K562 (cell line): ENCODE results near the gene IFITM2. TPM values are rescaled to one million over a fixed set of nuclear protein-coding genes. Genes with fewer than 3 reads are reported as not detected.

Experiments used
- E2F3 ChIP-seq: fragments of 250-450 bp; sonication (Bioruptor Pico); IDR thresholded peaks from 2 replicates; pipeline ENCODE4 v1.4.0; 2020; ENCODE audit warnings: mild to moderate bottlenecking
- NR2C2 ChIP-seq, 2 experiments: fragments of 200-800 bp in 1 of 2; sonication (Bioruptor generic) in 1 of 2; sonication (generic) in 1 of 2; formaldehyde crosslinking in 1 of 2; IDR thresholded peaks; 2 replicates each; pipeline versions ENCODE4 v1.6.1 to v1.8.0; 2016 to 2022; ENCODE audit warnings: mild to moderate bottlenecking in 1 of 2, missing compliant biosample characterization in 1 of 2, missing genetic modification characterization in 1 of 2, missing genetic modification reagents in 1 of 2
- POLR2B ChIP-seq: fragments of 450-650 bp; IDR thresholded peaks from 2 replicates; pipeline ENCODE4 v1.6.1; 2018; ENCODE audit warnings: low read depth; ENCODE audit not compliant: partially characterized antibody
- PRPF4 ChIP-seq: fragments of 200-400 bp; formaldehyde crosslinking; IDR thresholded peaks from one replicate; pipeline ENCODE4 v1.6.1; 2017; ENCODE audit warnings: low read length, low read depth, mild to moderate bottlenecking; ENCODE audit not compliant: insufficient read depth, poor library complexity, severe bottlenecking
- PYGO2 ChIP-seq: fragments of 450-650 bp; IDR thresholded peaks from 2 replicates; pipeline ENCODE4 v1.6.1; 2016; ENCODE audit warnings: mild to moderate bottlenecking, missing genetic modification characterization, moderate library complexity, missing compliant biosample characterization
- RFX5 ChIP-seq: IDR thresholded peaks from 2 replicates; pipeline ENCODE4 v1.6.1; 2011; ENCODE audit warnings: low read depth, mild to moderate bottlenecking, improper control_type of control experiment, low read length
- TAF15 ChIP-seq: fragments of 200-400 bp; formaldehyde crosslinking; IDR thresholded peaks from 2 replicates; pipeline ENCODE4 v1.6.1; 2017; ENCODE audit warnings: mild to moderate bottlenecking, low read depth, low read length, moderate library complexity
- ZKSCAN1 ChIP-seq: fragments of 150-350 bp; IDR thresholded peaks from 2 replicates; pipeline ENCODE4 v1.6.1; 2016; ENCODE audit warnings: low read depth, low read length
- ZNF124 ChIP-seq: sonication (generic); formaldehyde crosslinking; IDR thresholded peaks from 2 replicates; pipeline ENCODE4 v1.8.1; 2022; ENCODE audit warnings: missing genetic modification reagents
- ZNF134 ChIP-seq: fragments of 250-450 bp; sonication (Bioruptor Pico); conservative IDR thresholded peaks from 2 replicates; pipeline ENCODE4 v1.4.0; 2020
- ZNF232 ChIP-seq: sonication (generic); formaldehyde crosslinking; IDR thresholded peaks from 2 replicates; pipeline ENCODE4 v1.8.0; 2022; ENCODE audit warnings: mild to moderate bottlenecking, missing genetic modification reagents
- polyA plus RNA-seq, 8 experiments: library from polyadenylated mRNA; depleted of rRNA in 4 of 8; stranded (reverse) in 5 of 8; unstranded in 3 of 8; fragments of >200 nt; fragmentation: Nextera tagmentation in 2 of 8; fragmentation: Illumina TruSeq in 1 of 8; extraction: Ambion mirVana in 2 of 8; extraction: Trizol in 1 of 8; gene quantifications; 2 replicates each; pipeline versions ENCODE4 v1.2.1 to v1.2.3, GENCODE V29; 2011 to 2014; ENCODE audit warnings: inconsistent platforms in 1 of 8, missing spikeins in 1 of 8
- total RNA-seq, 7 experiments: library from RNA; depleted of rRNA in 6 of 7; stranded (reverse); fragments of >200 nt in 6 of 7; fragmentation: Illumina TruSeq in 2 of 7; extraction: Trizol in 2 of 7; gene quantifications; 2 replicates each; pipeline versions ENCODE4 v1.2.1 to v1.2.3, GENCODE V29; 2011 to 2021; ENCODE audit warnings: low replicate concordance in 1 of 7
- TF ChIP-seq, protein P1 (sequence below), 2 experiments: fragments of 250-450 bp in 1 of 2; fragments of 450-650 bp in 1 of 2; sonication (Bioruptor Pico) in 1 of 2; IDR thresholded peaks; 2 replicates each; pipeline versions ENCODE4 v1.6.1 to v1.8.0; 2016 to 2021; ENCODE audit warnings: mild to moderate bottlenecking in 2 of 2, moderate library complexity in 2 of 2, missing compliant biosample characterization in 1 of 2, missing genetic modification characterization in 1 of 2
- TF ChIP-seq, protein P2 (sequence below), 2 experiments: fragments of 450-650 bp in 1 of 2; sonication (generic) in 1 of 2; formaldehyde crosslinking in 1 of 2; IDR thresholded peaks in 1 of 2; conservative IDR thresholded peaks in 1 of 2; 2 replicates each; pipeline versions ENCODE4 v1.6.1 to v1.8.1; 2016 to 2023; ENCODE audit warnings: mild to moderate bottlenecking in 2 of 2, moderate library complexity in 2 of 2, inconsistent platforms in 1 of 2, missing genetic modification reagents in 1 of 2
- TF ChIP-seq, protein P3 (sequence below): fragments of 450-650 bp; IDR thresholded peaks from 2 replicates; pipeline ENCODE4 v1.6.1; 2016; ENCODE audit warnings: low read depth
- TF ChIP-seq, protein P4 (sequence below): sonication (generic); formaldehyde crosslinking; IDR thresholded peaks from 2 replicates; pipeline ENCODE4 v1.8.0; 2023; ENCODE audit warnings: mild to moderate bottlenecking, missing genetic modification reagents

Gene IFITM2
- total and polyA plus RNA-seq, 9 of the 15 experiments (the other 6 are each of a cell fraction or from before 2014, with no cell fraction given), result 52.8 to 4,872 (median 356) TPM

DNA sequence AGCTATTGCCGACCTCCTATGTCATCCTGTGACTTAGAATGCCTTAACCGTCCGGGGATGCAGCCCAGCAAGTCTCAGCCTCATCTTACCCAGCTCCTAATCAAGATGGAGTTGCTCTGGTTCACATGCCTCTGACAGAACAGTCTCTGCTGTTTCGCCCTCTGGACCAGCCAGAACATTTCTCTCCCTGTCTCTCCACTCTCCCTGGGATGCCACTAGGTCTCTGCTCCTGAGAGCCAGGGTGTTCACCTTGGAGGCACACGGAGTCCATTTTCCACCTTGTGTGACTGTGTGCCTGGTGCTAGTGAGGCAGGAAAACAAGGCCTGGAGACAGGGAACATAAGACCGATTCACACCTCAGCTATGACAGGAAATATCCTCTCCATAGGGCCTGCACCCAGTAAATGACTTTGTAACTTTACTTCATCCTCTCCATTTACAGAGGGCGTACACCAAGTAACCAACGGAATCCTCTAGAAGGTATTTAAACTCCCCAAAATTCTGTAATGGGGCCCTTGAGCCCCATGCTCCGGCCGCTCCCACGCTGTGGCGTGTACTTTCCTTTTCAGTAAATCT is 44.9 kb downstream of the IFITM2 start (continued):
- TF ChIP-seq, protein P1, sequence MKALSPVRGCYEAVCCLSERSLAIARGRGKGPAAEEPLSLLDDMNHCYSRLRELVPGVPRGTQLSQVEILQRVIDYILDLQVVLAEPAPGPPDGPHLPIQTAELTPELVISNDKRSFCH (CRISPR knock-in tag; IDR thresholded peaks at IDR 0.05), result peak; percentile 88
- TF ChIP-seq, protein P1 (tag; IDR thresholded peaks at IDR 0.05), result peak; percentile 97
- TF ChIP-seq, protein P2, sequence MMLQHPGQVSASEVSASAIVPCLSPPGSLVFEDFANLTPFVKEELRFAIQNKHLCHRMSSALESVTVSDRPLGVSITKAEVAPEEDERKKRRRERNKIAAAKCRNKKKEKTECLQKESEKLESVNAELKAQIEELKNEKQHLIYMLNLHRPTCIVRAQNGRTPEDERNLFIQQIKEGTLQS (IDR thresholded peaks at IDR 0.05), result no peak
- TF ChIP-seq, protein P2 (CRISPR knock-in tag; conservative IDR thresholded peaks at IDR 0.05), result no peak
- TF ChIP-seq ZNF124 (CRISPR knock-in tag) (no peak), ZNF134 (CRISPR knock-in tag) (peak; percentile 81), PYGO2 (peak; percentile 96), PRPF4 (no peak), POLR2B (no peak), TAF15 (no peak), RFX5 (no peak), ZKSCAN1 (no peak), ZNF232 (CRISPR knock-in tag) (no peak), E2F3 (CRISPR knock-in tag) (peak; percentile 97), NR2C2 (CRISPR knock-in tag; IDR thresholded peaks at IDR 0.05) (no peak), NR2C2 (tag; IDR thresholded peaks at IDR 0.05) (no peak; the same call in 1 of the 2 replicates)
- TF ChIP-seq, protein P3, sequence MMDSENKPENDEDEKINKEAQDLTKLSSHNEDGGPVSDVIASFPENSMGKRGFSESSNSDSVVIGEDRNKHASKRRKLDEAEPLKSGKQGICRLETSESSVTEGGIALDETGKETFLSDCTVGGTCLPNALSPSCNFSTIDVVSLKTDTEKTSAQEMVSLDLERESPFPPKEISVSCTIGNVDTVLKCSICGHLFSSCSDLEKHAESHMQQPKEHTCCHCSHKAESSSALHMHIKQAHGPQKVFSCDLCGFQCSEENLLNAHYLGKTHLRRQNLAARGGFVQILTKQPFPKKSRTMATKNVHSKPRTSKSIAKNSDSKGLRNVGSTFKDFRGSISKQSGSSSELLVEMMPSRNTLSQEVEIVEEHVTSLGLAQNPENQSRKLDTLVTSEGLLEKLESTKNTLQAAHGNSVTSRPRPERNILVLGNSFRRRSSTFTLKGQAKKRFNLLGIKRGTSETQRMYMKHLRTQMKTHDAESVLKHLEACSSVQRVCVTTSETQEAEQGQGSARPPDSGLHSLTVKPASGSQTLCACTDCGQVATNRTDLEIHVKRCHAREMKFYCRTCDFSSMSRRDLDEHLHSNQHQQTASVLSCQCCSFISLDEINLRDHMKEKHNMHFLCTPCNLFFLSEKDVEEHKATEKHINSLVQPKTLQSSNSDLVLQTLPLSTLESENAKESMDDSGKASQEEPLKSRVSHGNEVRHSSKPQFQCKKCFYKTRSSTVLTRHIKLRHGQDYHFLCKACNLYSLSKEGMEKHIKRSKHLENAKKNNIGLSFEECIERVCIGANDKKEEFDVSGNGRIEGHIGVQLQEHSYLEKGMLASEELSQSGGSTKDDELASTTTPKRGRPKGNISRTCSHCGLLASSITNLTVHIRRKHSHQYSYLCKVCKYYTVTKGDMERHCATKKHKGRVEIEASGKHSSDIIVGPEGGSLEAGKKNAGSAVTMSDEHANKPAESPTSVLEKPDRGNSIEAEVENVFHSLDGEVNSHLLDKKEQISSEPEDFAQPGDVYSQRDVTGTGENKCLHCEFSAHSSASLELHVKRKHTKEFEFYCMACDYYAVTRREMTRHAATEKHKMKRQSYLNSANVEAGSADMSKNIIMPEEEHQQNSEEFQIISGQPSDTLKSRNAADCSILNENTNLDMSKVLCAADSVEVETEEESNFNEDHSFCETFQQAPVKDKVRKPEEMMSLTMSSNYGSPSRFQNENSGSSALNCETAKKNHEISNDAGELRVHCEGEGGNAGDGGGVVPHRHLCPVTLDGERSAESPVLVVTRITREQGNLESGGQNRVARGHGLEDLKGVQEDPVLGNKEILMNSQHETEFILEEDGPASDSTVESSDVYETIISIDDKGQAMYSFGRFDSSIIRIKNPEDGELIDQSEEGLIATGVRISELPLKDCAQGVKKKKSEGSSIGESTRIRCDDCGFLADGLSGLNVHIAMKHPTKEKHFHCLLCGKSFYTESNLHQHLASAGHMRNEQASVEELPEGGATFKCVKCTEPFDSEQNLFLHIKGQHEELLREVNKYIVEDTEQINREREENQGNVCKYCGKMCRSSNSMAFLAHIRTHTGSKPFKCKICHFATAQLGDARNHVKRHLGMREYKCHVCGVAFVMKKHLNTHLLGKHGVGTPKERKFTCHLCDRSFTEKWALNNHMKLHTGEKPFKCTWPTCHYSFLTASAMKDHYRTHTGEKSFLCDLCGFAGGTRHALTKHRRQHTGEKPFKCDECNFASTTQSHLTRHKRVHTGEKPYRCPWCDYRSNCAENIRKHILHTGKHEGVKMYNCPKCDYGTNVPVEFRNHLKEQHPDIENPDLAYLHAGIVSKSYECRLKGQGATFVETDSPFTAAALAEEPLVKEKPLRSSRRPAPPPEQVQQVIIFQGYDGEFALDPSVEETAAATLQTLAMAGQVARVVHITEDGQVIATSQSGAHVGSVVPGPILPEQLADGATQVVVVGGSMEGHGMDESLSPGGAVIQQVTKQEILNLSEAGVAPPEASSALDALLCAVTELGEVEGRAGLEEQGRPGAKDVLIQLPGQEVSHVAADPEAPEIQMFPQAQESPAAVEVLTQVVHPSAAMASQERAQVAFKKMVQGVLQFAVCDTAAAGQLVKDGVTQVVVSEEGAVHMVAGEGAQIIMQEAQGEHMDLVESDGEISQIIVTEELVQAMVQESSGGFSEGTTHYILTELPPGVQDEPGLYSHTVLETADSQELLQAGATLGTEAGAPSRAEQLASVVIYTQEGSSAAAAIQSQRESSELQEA, result no peak
- TF ChIP-seq, protein P4, sequence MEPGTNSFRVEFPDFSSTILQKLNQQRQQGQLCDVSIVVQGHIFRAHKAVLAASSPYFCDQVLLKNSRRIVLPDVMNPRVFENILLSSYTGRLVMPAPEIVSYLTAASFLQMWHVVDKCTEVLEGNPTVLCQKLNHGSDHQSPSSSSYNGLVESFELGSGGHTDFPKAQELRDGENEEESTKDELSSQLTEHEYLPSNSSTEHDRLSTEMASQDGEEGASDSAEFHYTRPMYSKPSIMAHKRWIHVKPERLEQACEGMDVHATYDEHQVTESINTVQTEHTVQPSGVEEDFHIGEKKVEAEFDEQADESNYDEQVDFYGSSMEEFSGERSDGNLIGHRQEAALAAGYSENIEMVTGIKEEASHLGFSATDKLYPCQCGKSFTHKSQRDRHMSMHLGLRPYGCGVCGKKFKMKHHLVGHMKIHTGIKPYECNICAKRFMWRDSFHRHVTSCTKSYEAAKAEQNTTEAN (CRISPR knock-in tag), result no peak
